Duodenal mucosa (tissue), 2 donors: ENCODE measurements around the gene ZMYM3.
A peak's percentile ranks its signal among the peaks of the same experiment; 100 is the strongest.

ENCODE experiments used
- H3K27ac ChIP-seq: one replicate; pipeline ENCODE4 v1.7.0; 2013; ENCODE audit warnings: low read depth, low read length
- H3K27me3 ChIP-seq, 2 donors: one replicate each; pipeline ENCODE4 v1.7.0; 2013; ENCODE audit warnings: low read length in 2 of 2, control low read depth in 1 of 2; ENCODE audit not compliant: insufficient read depth in 2 of 2, control insufficient read depth in 1 of 2
- H3K36me3 ChIP-seq, 2 donors: one replicate each; pipeline ENCODE4 v1.7.0; 2013; ENCODE audit warnings: low read length in 2 of 2, control low read depth in 1 of 2; ENCODE audit not compliant: insufficient read depth in 2 of 2, control insufficient read depth in 1 of 2
- H3K4me1 ChIP-seq, 2 donors: one replicate each; pipeline ENCODE4 v1.7.0; 2013; ENCODE audit warnings: low read length in 2 of 2, control low read depth in 1 of 2; ENCODE audit not compliant: insufficient read depth in 2 of 2, control insufficient read depth in 1 of 2
- H3K4me3 ChIP-seq, 2 donors: one replicate each; pipeline ENCODE4 v1.7.0; 2013; ENCODE audit warnings: low read length in 2 of 2, low read depth in 1 of 2
- H3K9ac ChIP-seq, 2 donors: one replicate each; pipeline ENCODE4 v1.7.0; 2013; ENCODE audit warnings: low read length in 2 of 2, low read depth in 1 of 2
- H3K9me3 ChIP-seq, 2 donors: one replicate each; pipeline ENCODE4 v1.7.0; 2013; ENCODE audit warnings: low read length in 2 of 2, control low read depth in 1 of 2; ENCODE audit not compliant: control insufficient read depth in 1 of 2

Gene ZMYM3

GRCh38 chrX:71253253-71254091, 468 bp downstream of the ZMYM3 start:
- H3K4me1 ChIP-seq = peaks cover 9 to 10% of the 10 kb centered on the region in 2 donors
- peaks cover 0 to 16% of the 10 kb centered on the region in 2 donors for H3K36me3 ChIP-seq
- H3K9me3 ChIP-seq = no peaks in the 10 kb centered on the region
- H3K27ac ChIP-seq = no peak overlapping the region
- H3K4me3 ChIP-seq = peak overlapping the region; percentile 73 to 75
- peak overlapping the region; percentile 59 to 66 for H3K9ac ChIP-seq
- H3K27me3 ChIP-seq = no peaks in the 10 kb centered on the region

GRCh38 chrX:71252221-71252620, 1.7 kb downstream of the ZMYM3 start:
- Histone ChIP-seq H3K9ac (no peak overlapping the region), H3K9me3 (no peaks in the 10 kb centered on the region), H3K27ac (no peak overlapping the region), H3K4me3 (no peak overlapping the region), H3K27me3 (no peaks in the 10 kb centered on the region), H3K36me3 (peaks cover under 1 to 28% of the 10 kb centered on the region in 2 donors), H3K4me1 (peaks cover 9 to 10% of the 10 kb centered on the region in 2 donors)

- Histone ChIP-seq H3K27me3 (no peaks in the 10 kb centered on the region), H3K9ac (no peak overlapping the region), H3K4me1 (peaks cover 9 to 10% of the 10 kb centered on the region in 2 donors), H3K36me3 (peaks cover 3 to 29% of the 10 kb centered on the region in 2 donors), H3K4me3 (no peak overlapping the region), H3K27ac (no peak overlapping the region), H3K9me3 (no peaks in the 10 kb centered on the region)
Measured at GRCh38 chrX:71251466-71251973, 2.4 kb downstream of the ZMYM3 start.

- Histone ChIP-seq H3K9ac (no peak overlapping the region), H3K4me1 (peaks cover 9 to 10% of the 10 kb centered on the region in 2 donors), H3K9me3 (no peaks in the 10 kb centered on the region), H3K27ac (no peak overlapping the region), H3K4me3 (no peak overlapping the region), H3K27me3 (no peaks in the 10 kb centered on the region), H3K36me3 (peaks cover 6 to 33% of the 10 kb centered on the region in 2 donors)
Measured at GRCh38 chrX:71250841-71251240, 3.1 kb downstream of the ZMYM3 start.

GRCh38 chrX:71245159-71245558, 8.8 kb downstream of the ZMYM3 start:
- Histone ChIP-seq H3K36me3 (peaks cover 8 to 79% of the 10 kb centered on the region in 2 donors), H3K9ac (no peak overlapping the region), H3K9me3 (no peaks in the 10 kb centered on the region), H3K27me3 (no peaks in the 10 kb centered on the region), H3K4me3 (no peak overlapping the region), H3K4me1 (no peaks in the 10 kb centered on the region), H3K27ac (no peak overlapping the region)

- Histone ChIP-seq H3K4me3 (no peak overlapping the region), H3K4me1 (no peaks in the 10 kb centered on the region), H3K36me3 (peaks cover 8 to 73% of the 10 kb centered on the region in 2 donors), H3K27me3 (no peaks in the 10 kb centered on the region), H3K9me3 (no peaks in the 10 kb centered on the region), H3K27ac (no peak overlapping the region), H3K9ac (no peak overlapping the region)
Measured at GRCh38 chrX:71244359-71245128, 9.4 kb downstream of the ZMYM3 start.

- H3K9ac ChIP-seq = no peak overlapping the region
- H3K27me3 ChIP-seq = no peaks in the 10 kb centered on the region
- H3K27ac ChIP-seq = no peak overlapping the region
- no peaks in the 10 kb centered on the region for H3K4me1 ChIP-seq
- peaks cover 4 to 52% of the 10 kb centered on the region in 2 donors for H3K36me3 ChIP-seq
- H3K4me3 ChIP-seq = no peak overlapping the region
- H3K9me3 ChIP-seq = no peaks in the 10 kb centered on the region
Measured at GRCh38 chrX:71241301-71241700, 12.6 kb downstream of the ZMYM3 start.

GRCh38 chrX:71239781-71240180, 14.2 kb downstream of the ZMYM3 start:
- H3K27me3 ChIP-seq = no peaks in the 10 kb centered on the region
- H3K9me3 ChIP-seq = no peaks in the 10 kb centered on the region
- H3K36me3 ChIP-seq = peaks cover 0 to 39% of the 10 kb centered on the region in 2 donors
- no peaks in the 10 kb centered on the region for H3K4me1 ChIP-seq
- H3K4me3 ChIP-seq = no peak overlapping the region
- H3K27ac ChIP-seq = no peak overlapping the region
- no peak overlapping the region for H3K9ac ChIP-seq

- Histone ChIP-seq H3K27ac (no peak overlapping the region), H3K4me1 (no peaks in the 10 kb centered on the region), H3K9me3 (no peaks in the 10 kb centered on the region), H3K27me3 (no peaks in the 10 kb centered on the region), H3K4me3 (no peak overlapping the region), H3K36me3 (peaks cover 0 to 11% of the 10 kb centered on the region in 2 donors), H3K9ac (no peak overlapping the region)
Measured at GRCh38 chrX:71236836-71237235, 17.1 kb downstream of the ZMYM3 start.

GRCh38 chrX:71235482-71235881, 18.5 kb downstream of the ZMYM3 start:
- Histone ChIP-seq H3K9ac (no peak overlapping the region), H3K36me3 (no peaks in the 10 kb centered on the region), H3K27me3 (no peaks in the 10 kb centered on the region), H3K4me1 (no peaks in the 10 kb centered on the region), H3K27ac (no peak overlapping the region), H3K4me3 (no peak overlapping the region), H3K9me3 (no peaks in the 10 kb centered on the region)
